IMR-90 (cell line): ENCODE results near the gene RELL1. TPM values are rescaled to one million over a fixed set of nuclear protein-coding genes. Genes with fewer than 3 reads are reported as not detected.

Source experiments
- ATAC-seq: fragments of 200-7000 bp; cut with Tn5 transposase; 2 replicates; pipeline ENCODE4 v1.9.1; 2020; ENCODE audit warnings: low read depth, mild to moderate bottlenecking, moderate library complexity
- BruUV-seq: library from RNA; stranded (reverse); fragments of 400-500 nt; replicated peaks from 2 replicates; lab custom pipeline; 2021; lab: Mats Ljungman, UMichigan
- CTCF ChIA-PET: fragments of 300-600 bp; formaldehyde crosslinking; extraction: SDS; loops from one replicate; lab custom pipeline; 2021; ENCODE audit warnings: antibody characterized with exemption; lab: Yijun Ruan, JAX
- POLR2A ChIA-PET: fragments of 300-600 bp; sonication (Branson Sonifier 250); formaldehyde crosslinking; loops from one replicate; lab custom pipeline; 2022; ENCODE audit warnings: antibody characterized with exemption; ENCODE audit not compliant: unreplicated experiment; lab: Charles Lee
- DNase-seq: peaks from one replicate; pipeline ENCODE4 v3.0.0; 2013
- H2AFZ ChIP-seq: replicated peaks from 2 replicates; pipeline ENCODE3; 2013; ENCODE audit warnings: low read length, mild to moderate bottlenecking; ENCODE audit not compliant: poor library complexity
- H2AK5ac ChIP-seq: 2 replicates; pipeline ENCODE4 v1.6.1; 2013; ENCODE audit warnings: low read depth, low read length, inconsistent platforms
- H2AK9ac ChIP-seq: replicated peaks from 2 replicates; pipeline ENCODE3; 2013; ENCODE audit warnings: mild to moderate bottlenecking, low read depth, low read length, moderate library complexity; ENCODE audit not compliant: poor library complexity
- H2BK120ac ChIP-seq: 2 replicates; pipeline ENCODE4 v1.6.1; 2013; ENCODE audit warnings: low read depth, low read length, inconsistent platforms
- H2BK15ac ChIP-seq: 3 replicates; pipeline ENCODE4 v1.6.1; 2013; ENCODE audit warnings: low read depth, low read length, inconsistent platforms
- H2BK20ac ChIP-seq: 2 replicates; pipeline ENCODE4 v1.6.1; 2013; ENCODE audit warnings: low read depth, mild to moderate bottlenecking, inconsistent platforms, low read length, moderate library complexity
- H2BK5ac ChIP-seq: 2 replicates; pipeline ENCODE4 v1.6.1; 2013; ENCODE audit warnings: mild to moderate bottlenecking, low read depth, low read length, inconsistent platforms; ENCODE audit not compliant: poor library complexity, severe bottlenecking
- H3K14ac ChIP-seq: replicated peaks from 2 replicates; pipeline ENCODE4 v1.6.1; 2013; ENCODE audit warnings: low read depth, low read length, inconsistent platforms
- H3K18ac ChIP-seq: 2 replicates; pipeline ENCODE4 v1.6.1; 2013; ENCODE audit warnings: low read depth, low read length, control low read depth
- H3K23ac ChIP-seq: 2 replicates; pipeline ENCODE4 v1.6.1; 2013; ENCODE audit warnings: low read depth, low read length, inconsistent platforms
- H3K27ac ChIP-seq: 2 replicates; pipeline ENCODE4 v1.5.1; 2013; ENCODE audit warnings: mild to moderate bottlenecking, control low read depth, low read length; ENCODE audit not compliant: insufficient read depth
- H3K27me3 ChIP-seq: 2 replicates; pipeline ENCODE4 v1.6.1; 2013; ENCODE audit warnings: low read length; ENCODE audit not compliant: control insufficient read depth, insufficient read depth
- H3K36me3 ChIP-seq: 2 replicates; pipeline ENCODE4 v1.6.1; 2013; ENCODE audit warnings: low read length, mixed read lengths; ENCODE audit not compliant: control insufficient read depth, insufficient read depth
- H3K4ac ChIP-seq: 2 replicates; pipeline ENCODE4 v1.6.1; 2013; ENCODE audit warnings: low read depth, low read length, inconsistent platforms
- H3K4me1 ChIP-seq: 2 replicates; pipeline ENCODE4 v1.6.1; 2013; ENCODE audit warnings: low read length, mixed read lengths; ENCODE audit not compliant: control insufficient read depth, insufficient read depth
- H3K4me2 ChIP-seq: 2 replicates; pipeline ENCODE4 v1.6.1; 2013; ENCODE audit warnings: low read depth, mild to moderate bottlenecking, control low read depth, low read length, moderate library complexity
- H3K4me3 ChIP-seq: 2 replicates; pipeline ENCODE4 v1.5.1; 2013; ENCODE audit warnings: low read depth, mild to moderate bottlenecking, control low read depth, low read length, moderate library complexity; ENCODE audit not compliant: insufficient read depth
- H3K56ac ChIP-seq: 2 replicates; pipeline ENCODE4 v1.6.1; 2013; ENCODE audit warnings: low read length, inconsistent platforms; ENCODE audit not compliant: insufficient read depth; ENCODE audit errors: extremely low read depth
- H3K79me1 ChIP-seq, 2 experiments: 2 replicates each; pipeline ENCODE4 v1.6.1; 2013; ENCODE audit warnings: low read length in 2 of 2, inconsistent platforms in 1 of 2, low read depth in 1 of 2
- H3K9ac ChIP-seq: 2 replicates; pipeline ENCODE4 v1.6.1; 2013; ENCODE audit warnings: low read depth, low read length, control low read depth
- H3K9me1 ChIP-seq: 2 replicates; pipeline ENCODE4 v1.6.1; 2013; ENCODE audit warnings: low read length, inconsistent platforms; ENCODE audit not compliant: insufficient read depth
- H3K9me3 ChIP-seq: 2 replicates; pipeline ENCODE4 v1.6.1; 2013; ENCODE audit warnings: low read length; ENCODE audit not compliant: control insufficient read depth, insufficient read depth
- H4K20me1 ChIP-seq: 2 replicates; pipeline ENCODE4 v1.6.1; 2013; ENCODE audit warnings: low read length, inconsistent platforms; ENCODE audit not compliant: insufficient read depth
- H4K5ac ChIP-seq: 2 replicates; pipeline ENCODE4 v1.6.1; 2013; ENCODE audit warnings: mild to moderate bottlenecking, low read depth, low read length, control low read depth
- H4K8ac ChIP-seq, 2 experiments: 2 replicates each; pipeline ENCODE4 v1.6.1; 2013; ENCODE audit warnings: low read depth in 2 of 2, low read length in 2 of 2, control low read depth in 1 of 2, inconsistent platforms in 1 of 2
- H4K91ac ChIP-seq: 2 replicates; pipeline ENCODE4 v1.6.1; 2013; ENCODE audit warnings: low read depth, low read length, inconsistent platforms; ENCODE audit not compliant: insufficient read depth
- BHLHE40 ChIP-seq: fragments of 150-350 bp; IDR thresholded peaks from 2 replicates; pipeline ENCODE4 v1.6.1; 2016; ENCODE audit warnings: mild to moderate bottlenecking, low read depth, low read length
- FOS ChIP-seq: fragments of 150-350 bp; IDR thresholded peaks from 2 replicates; pipeline ENCODE4 v1.6.1; 2016; ENCODE audit warnings: low read depth, low read length
- MAFK ChIP-seq: IDR thresholded peaks from 2 replicates; pipeline ENCODE4 v1.6.1; 2012; ENCODE audit warnings: low read depth, low read length, improper control_type of control experiment
- MXI1 ChIP-seq: IDR thresholded peaks from 2 replicates; pipeline ENCODE4 v1.6.1; 2012; ENCODE audit warnings: low read depth, mild to moderate bottlenecking, low read length, moderate library complexity, borderline replicate concordance
- NFE2L2 ChIP-seq: fragments of 150-350 bp; IDR thresholded peaks from 2 replicates; pipeline ENCODE4 v1.6.1; 2016; ENCODE audit warnings: low read depth, mild to moderate bottlenecking, low read length
- POLR2A ChIP-seq: IDR thresholded peaks from 2 replicates; pipeline ENCODE4 v1.6.1; 2012; ENCODE audit warnings: mild to moderate bottlenecking, low read depth, low read length
- RCOR1 ChIP-seq: IDR thresholded peaks from 2 replicates; pipeline ENCODE4 v1.6.1; 2012; ENCODE audit warnings: mild to moderate bottlenecking, low read length, improper control_type of control experiment; ENCODE audit not compliant: insufficient replicate concordance
- RFX5 ChIP-seq: IDR thresholded peaks from 2 replicates; pipeline ENCODE4 v1.8.0; 2012; ENCODE audit warnings: low read depth, mild to moderate bottlenecking, low read length, moderate library complexity
- SMC3 ChIP-seq: fragments of 150-350 bp; IDR thresholded peaks from 2 replicates; pipeline ENCODE4 v1.6.1; 2016; ENCODE audit warnings: low read depth, mild to moderate bottlenecking, antibody characterized with exemption, low read length, moderate library complexity
- USF2 ChIP-seq: fragments of 150-350 bp; IDR thresholded peaks from 2 replicates; pipeline ENCODE4 v1.6.1; 2017; ENCODE audit warnings: mild to moderate bottlenecking, antibody characterized with exemption, low read length, low read depth
- WGBS, 2 experiments: methylation state at CpG; one replicate each; pipeline versions ENCODE4 v1.1.5 to v1.1.7; 2013; ENCODE audit warnings: missing lambda C conversion rate in 2 of 2; ENCODE audit not compliant: insufficient read length in 1 of 2; ENCODE audit errors: extremely low coverage in 2 of 2; 5-methylcytosine and 5-hydroxymethylcytosine counted together
- dilution Hi-C: fragments of 300-500 bp; cut with HindIII; formaldehyde crosslinking; loops from one replicate; pipeline ENCODE4 v1.14.3; 2018; ENCODE audit warnings: low sequenced_read_pairs; ENCODE audit not compliant: unreplicated experiment
- in situ Hi-C: fragments of 300-500 bp; cut with MboI; formaldehyde crosslinking; loops from 3 replicates; pipeline ENCODE4 v1.14.3; 2019; ENCODE audit warnings: low sequenced_read_pairs, inconsistent platforms, mixed read lengths
- intact Hi-C: fragments of 100-400 bp; cut with micrococcal nuclease; formaldehyde crosslinking; loops from 2 replicates; pipeline ENCODE4 v1.10.0; 2022
- polyA plus RNA-seq, 3 experiments: library from polyadenylated mRNA; depleted of rRNA; stranded (reverse); fragments of >200 nt; gene quantifications; 2 replicates each; pipeline ENCODE4 v1.2.3, GENCODE V29; 2012; ENCODE audit warnings: low replicate concordance in 1 of 3
- total RNA-seq: library from RNA; depleted of rRNA; stranded (reverse); fragments of >200 nt; gene quantifications from 2 replicates; pipeline ENCODE4 v1.2.3, GENCODE V29; 2012
- TF ChIP-seq, protein P1 (sequence below): conservative IDR thresholded peaks from 2 replicates; pipeline ENCODE4 v1.5.1; 2012; ENCODE audit warnings: mild to moderate bottlenecking, low read depth, low read length, improper control_type of control experiment

Gene RELL1
- total and polyA plus RNA-seq, 2 of the 4 experiments (the other 2 are of a cell fraction), result 6.8 to 39.6 TPM

GRCh38 chr4:37721995-37722638 lies 35.9 kb upstream of the RELL1 start:
- in situ Hi-C loops (no loop called here), intact Hi-C loops (no loop called here), dilution Hi-C loops (no loop called here)
- peaks cover 2% of the 10 kb centered on the region; the same call in 1 of the 2 replicates for H3K27me3 ChIP-seq
- H3K27ac ChIP-seq, result no peak overlapping the region
- no peak overlapping the region for H3K4me2 ChIP-seq
- H2BK20ac ChIP-seq, result no peak overlapping the region
- H3K9ac ChIP-seq, result no peak overlapping the region
- no peak overlapping the region for H3K18ac ChIP-seq
- H4K91ac ChIP-seq, result no peak overlapping the region
- H3K4ac ChIP-seq, result no peak overlapping the region
- H2BK120ac ChIP-seq, result no peak overlapping the region
- no peak overlapping the region for H2BK5ac ChIP-seq
- H3K4me1 ChIP-seq, result 0 out of 2 replicates have a peak, but pooled peaks cover 1% of the 10 kb centered on the region
- H4K5ac ChIP-seq, result no peak overlapping the region
- H2AK9ac ChIP-seq, result no peak overlapping the region
- H3K56ac ChIP-seq, result no peak overlapping the region
- no peak overlapping the region for H2AFZ ChIP-seq
- no TSS peak for BruUV-seq
- no peaks in the 10 kb centered on the region for H3K36me3 ChIP-seq
- no peak overlapping the region for H3K14ac ChIP-seq
- POLR2A ChIA-PET, result no interaction called here
- H3K4me3 ChIP-seq, result no peak overlapping the region
- no peak overlapping the region for H4K8ac ChIP-seq
- H3K9me3 ChIP-seq, result no peaks in the 10 kb centered on the region
- H3K79me1 ChIP-seq, result no peaks in the 10 kb centered on the region
- H2AK5ac ChIP-seq, result no peak overlapping the region
- H3K9me1 ChIP-seq, result no peaks in the 10 kb centered on the region
- no peak for ATAC-seq
- H3K23ac ChIP-seq, result no peak overlapping the region
- DNase-seq, result no peak
- no CpG with 5 or more reads among the region's 4 CpGs for WGBS, 2 experiments
- H2BK15ac ChIP-seq, result no peak overlapping the region
- CTCF ChIA-PET, result no interaction called here
- H4K20me1 ChIP-seq, result no peaks in the 10 kb centered on the region
- TF ChIP-seq NFE2L2, result no peak
- TF ChIP-seq RCOR1, result no peak
- no peak for TF ChIP-seq FOS
- no peak for TF ChIP-seq MXI1
- no peak for TF ChIP-seq BHLHE40
- no peak for TF ChIP-seq POLR2A
- TF ChIP-seq, protein P1, sequence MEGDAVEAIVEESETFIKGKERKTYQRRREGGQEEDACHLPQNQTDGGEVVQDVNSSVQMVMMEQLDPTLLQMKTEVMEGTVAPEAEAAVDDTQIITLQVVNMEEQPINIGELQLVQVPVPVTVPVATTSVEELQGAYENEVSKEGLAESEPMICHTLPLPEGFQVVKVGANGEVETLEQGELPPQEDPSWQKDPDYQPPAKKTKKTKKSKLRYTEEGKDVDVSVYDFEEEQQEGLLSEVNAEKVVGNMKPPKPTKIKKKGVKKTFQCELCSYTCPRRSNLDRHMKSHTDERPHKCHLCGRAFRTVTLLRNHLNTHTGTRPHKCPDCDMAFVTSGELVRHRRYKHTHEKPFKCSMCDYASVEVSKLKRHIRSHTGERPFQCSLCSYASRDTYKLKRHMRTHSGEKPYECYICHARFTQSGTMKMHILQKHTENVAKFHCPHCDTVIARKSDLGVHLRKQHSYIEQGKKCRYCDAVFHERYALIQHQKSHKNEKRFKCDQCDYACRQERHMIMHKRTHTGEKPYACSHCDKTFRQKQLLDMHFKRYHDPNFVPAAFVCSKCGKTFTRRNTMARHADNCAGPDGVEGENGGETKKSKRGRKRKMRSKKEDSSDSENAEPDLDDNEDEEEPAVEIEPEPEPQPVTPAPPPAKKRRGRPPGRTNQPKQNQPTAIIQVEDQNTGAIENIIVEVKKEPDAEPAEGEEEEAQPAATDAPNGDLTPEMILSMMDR, result no peak
- no peak for TF ChIP-seq SMC3
- no peak for TF ChIP-seq USF2
- TF ChIP-seq RFX5, result no peak
- no peak for TF ChIP-seq MAFK
